ENCODE results near the gene HMSD.
"Not testable (repeated sequence)": the region's sequence is repeated elsewhere in the genome, so short reads cannot be mapped to it uniquely, and the experiment has no call there.

The HMSD gene

DNA sequence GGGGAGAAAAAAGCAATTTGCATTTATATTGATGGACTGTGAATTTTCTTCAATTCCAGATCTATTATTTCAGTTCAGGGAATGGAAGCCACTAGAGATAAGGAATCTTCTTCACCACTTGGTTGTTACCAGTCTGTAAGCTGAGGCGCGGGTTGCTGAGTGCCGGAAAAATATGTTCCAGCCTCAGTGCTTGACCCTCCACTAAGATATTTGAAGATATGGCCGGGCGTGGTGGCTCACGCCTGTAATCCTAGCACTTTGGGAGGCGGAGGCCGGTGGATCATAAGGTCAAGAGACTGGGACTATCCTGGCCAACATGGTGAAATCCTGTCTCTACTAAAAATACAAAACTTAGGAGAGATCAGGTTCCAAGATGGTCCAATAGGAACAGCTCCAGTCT, 9.1 kb upstream of the HMSD start:
- 0 out of 2 replicates have a peak, but pooled peaks cover 3% of the 10 kb centered on the region for H3K4me1 ChIP-seq (ENCODE audit: low read length)
- no peak overlapping the region for H3K9ac ChIP-seq (ENCODE audit: low read length)
- no peak overlapping the region for H3K27ac ChIP-seq (ENCODE audit: low read length)
- H2AFZ ChIP-seq (ENCODE audit: low read length), result no peak overlapping the region
- no peaks in the 10 kb centered on the region for H3K27me3 ChIP-seq (replicated peaks; ENCODE audit: insufficient read depth, low read length)
- no peak overlapping the region for H3K4me3 ChIP-seq (ENCODE audit: low read length)
- H3K36me3 ChIP-seq (replicated peaks; ENCODE audit: insufficient read depth, low read length), result no peaks in the 10 kb centered on the region
- no peaks in the 10 kb centered on the region for H3K9me2 ChIP-seq (replicated peaks; ENCODE audit: insufficient read depth, low read length)
- H4K20me1 ChIP-seq (ENCODE audit: insufficient read depth, low read length), result no peaks in the 10 kb centered on the region
- TF ChIP-seq EZH2 (optimal IDR thresholded peaks at IDR 0.05; ENCODE audit: low read depth, low read length), result no peak
- no peaks in the 10 kb centered on the region for H3K9me3 ChIP-seq (replicated peaks; ENCODE audit: insufficient read depth, low read length)
- H3K4me2 ChIP-seq (ENCODE audit: low read depth, low read length), result no peak overlapping the region
- no peak for DNase-seq
- peaks cover 15% of the 10 kb centered on the region; the same call in 1 of the 2 replicates for H3F3A ChIP-seq (ENCODE audit: insufficient read depth, low read length)
- H3K79me2 ChIP-seq (ENCODE audit: low read length), result no peaks in the 10 kb centered on the region

DNA sequence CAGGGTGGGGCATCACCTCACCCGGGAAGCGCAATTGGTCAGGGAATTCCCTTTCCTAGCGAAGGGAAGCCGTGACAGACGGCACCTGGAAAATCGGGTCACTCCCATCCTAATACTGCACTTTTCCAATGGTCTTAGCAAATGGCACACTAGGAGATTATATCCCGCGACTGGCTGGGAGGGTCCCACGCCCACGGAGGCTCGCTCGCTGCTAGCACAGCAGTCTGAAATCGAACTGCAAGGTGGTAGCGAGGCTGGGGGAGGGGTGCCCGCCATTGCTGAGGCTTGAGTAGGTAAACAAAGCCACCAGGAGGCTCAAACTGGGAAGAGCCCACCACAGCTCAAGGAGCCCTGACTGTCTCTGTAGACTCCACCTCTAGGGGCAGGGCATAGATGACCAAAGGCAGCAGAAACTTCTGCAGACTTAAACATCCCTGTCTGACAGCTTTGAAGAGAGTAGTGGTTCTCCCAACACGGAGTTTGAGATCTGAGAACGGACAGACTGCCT, 8.5 kb upstream of the HMSD start:
- not testable (repeated sequence) for H3K9me3 ChIP-seq (replicated peaks; ENCODE audit: insufficient read depth, low read length); DNase-seq; H3K4me2 ChIP-seq (ENCODE audit: low read depth, low read length); H3K36me3 ChIP-seq (replicated peaks; ENCODE audit: insufficient read depth, low read length); H3K27ac ChIP-seq (ENCODE audit: low read length); H4K20me1 ChIP-seq (ENCODE audit: insufficient read depth, low read length); H2AFZ ChIP-seq (ENCODE audit: low read length); H3K9me2 ChIP-seq (replicated peaks; ENCODE audit: insufficient read depth, low read length); H3K9ac ChIP-seq (ENCODE audit: low read length); H3K4me3 ChIP-seq (ENCODE audit: low read length); H3K79me2 ChIP-seq (ENCODE audit: low read length); H3K4me1 ChIP-seq (ENCODE audit: low read length); H3K27me3 ChIP-seq (replicated peaks; ENCODE audit: insufficient read depth, low read length)
- peaks cover 15% of the 10 kb centered on the region; the same call in 1 of the 2 replicates for H3F3A ChIP-seq (ENCODE audit: insufficient read depth, low read length)

DNA sequence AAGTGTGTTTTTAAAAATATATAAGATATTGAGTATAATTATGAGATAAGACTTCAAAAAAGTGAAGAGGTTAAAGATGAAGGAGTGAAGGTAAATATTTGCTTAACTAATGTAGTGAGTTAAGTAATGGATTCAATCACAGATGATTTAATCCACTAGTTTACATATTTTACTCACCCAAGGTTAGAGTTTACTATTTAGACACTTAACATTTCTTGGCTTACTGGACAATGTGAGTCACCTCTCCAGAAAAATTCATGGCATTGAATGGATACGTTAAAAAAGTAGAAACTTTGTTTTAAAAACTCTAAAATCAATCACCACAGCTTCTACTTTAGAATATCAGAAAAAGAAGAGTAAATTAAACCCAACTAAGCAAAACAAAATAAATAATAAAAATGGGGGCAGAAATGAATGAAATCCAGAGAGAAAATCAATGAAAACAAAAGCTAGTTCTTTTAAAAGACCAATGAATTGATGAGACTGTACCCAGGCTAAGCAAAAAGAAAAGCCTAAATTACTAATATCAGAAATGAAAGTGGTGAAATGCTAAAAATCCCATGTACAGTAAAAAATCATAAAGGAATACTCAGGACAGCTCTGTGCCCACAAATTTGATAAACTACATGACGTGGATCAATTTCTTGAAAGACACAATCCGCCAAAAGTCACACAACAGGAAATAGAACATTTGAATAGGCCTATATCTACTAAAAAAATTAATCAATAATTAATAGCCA, 1.9 kb upstream of the HMSD start:
- H3K4me1 ChIP-seq (ENCODE audit: low read length), result no peaks in the 10 kb centered on the region
- no peak overlapping the region for H3K27ac ChIP-seq (ENCODE audit: low read length)
- no peak overlapping the region for H3K9ac ChIP-seq (ENCODE audit: low read length)
- no peaks in the 10 kb centered on the region for H3K27me3 ChIP-seq (replicated peaks; ENCODE audit: insufficient read depth, low read length)
- no peaks in the 10 kb centered on the region for H3K9me2 ChIP-seq (replicated peaks; ENCODE audit: insufficient read depth, low read length)
- no peaks in the 10 kb centered on the region for H4K20me1 ChIP-seq (ENCODE audit: insufficient read depth, low read length)
- H3K4me2 ChIP-seq (ENCODE audit: low read depth, low read length), result no peak overlapping the region
- no peaks in the 10 kb centered on the region for H3K9me3 ChIP-seq (replicated peaks; ENCODE audit: insufficient read depth, low read length)
- no peak overlapping the region for H2AFZ ChIP-seq (ENCODE audit: low read length)
- no peaks in the 10 kb centered on the region for H3F3A ChIP-seq (ENCODE audit: insufficient read depth, low read length)
- H3K4me3 ChIP-seq (ENCODE audit: low read length), result no peak overlapping the region
- DNase-seq, result no peak
- TF ChIP-seq EZH2 (optimal IDR thresholded peaks at IDR 0.05; ENCODE audit: low read depth, low read length) (no peak), EZH2phosphoT487 (IDR thresholded peaks at IDR 0.05; ENCODE audit: low read length) (no peak)
- TF ChIP-seq, protein P1, sequence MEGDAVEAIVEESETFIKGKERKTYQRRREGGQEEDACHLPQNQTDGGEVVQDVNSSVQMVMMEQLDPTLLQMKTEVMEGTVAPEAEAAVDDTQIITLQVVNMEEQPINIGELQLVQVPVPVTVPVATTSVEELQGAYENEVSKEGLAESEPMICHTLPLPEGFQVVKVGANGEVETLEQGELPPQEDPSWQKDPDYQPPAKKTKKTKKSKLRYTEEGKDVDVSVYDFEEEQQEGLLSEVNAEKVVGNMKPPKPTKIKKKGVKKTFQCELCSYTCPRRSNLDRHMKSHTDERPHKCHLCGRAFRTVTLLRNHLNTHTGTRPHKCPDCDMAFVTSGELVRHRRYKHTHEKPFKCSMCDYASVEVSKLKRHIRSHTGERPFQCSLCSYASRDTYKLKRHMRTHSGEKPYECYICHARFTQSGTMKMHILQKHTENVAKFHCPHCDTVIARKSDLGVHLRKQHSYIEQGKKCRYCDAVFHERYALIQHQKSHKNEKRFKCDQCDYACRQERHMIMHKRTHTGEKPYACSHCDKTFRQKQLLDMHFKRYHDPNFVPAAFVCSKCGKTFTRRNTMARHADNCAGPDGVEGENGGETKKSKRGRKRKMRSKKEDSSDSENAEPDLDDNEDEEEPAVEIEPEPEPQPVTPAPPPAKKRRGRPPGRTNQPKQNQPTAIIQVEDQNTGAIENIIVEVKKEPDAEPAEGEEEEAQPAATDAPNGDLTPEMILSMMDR (IDR thresholded peaks at IDR 0.05; ENCODE audit: low read length), result no peak
- H3K36me3 ChIP-seq (replicated peaks; ENCODE audit: insufficient read depth, low read length), result no peaks in the 10 kb centered on the region
- no peaks in the 10 kb centered on the region for H3K79me2 ChIP-seq (ENCODE audit: low read length)

DNA sequence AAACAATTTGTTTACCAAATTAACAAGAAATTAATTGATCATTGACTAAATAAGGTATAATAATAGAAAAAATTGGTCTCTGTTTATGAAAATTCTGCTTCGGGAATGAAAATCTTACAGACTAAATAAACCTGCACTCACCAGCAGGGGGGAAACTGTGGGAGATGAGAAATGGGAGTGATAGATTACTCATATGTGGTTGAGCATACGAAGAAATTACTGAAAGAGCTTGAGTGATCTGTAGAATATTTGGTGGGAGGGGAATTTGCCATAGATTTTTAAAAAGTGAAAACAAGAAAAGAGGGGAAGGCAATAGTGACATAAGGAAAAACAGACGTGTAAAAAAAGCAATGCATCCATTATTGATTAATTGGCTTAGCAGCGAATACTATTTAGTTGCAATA, 2.2 kb downstream of the HMSD start:
- Histone ChIP-seq H3K36me3 (replicated peaks; ENCODE audit: insufficient read depth, low read length) (no peaks in the 10 kb centered on the region), H3K27ac (ENCODE audit: low read length) (no peak overlapping the region), H3K79me2 (ENCODE audit: low read length) (no peaks in the 10 kb centered on the region), H3K9me2 (replicated peaks; ENCODE audit: insufficient read depth, low read length) (no peaks in the 10 kb centered on the region), H3K27me3 (replicated peaks; ENCODE audit: insufficient read depth, low read length) (no peaks in the 10 kb centered on the region), H3K9me3 (replicated peaks; ENCODE audit: insufficient read depth, low read length) (no peaks in the 10 kb centered on the region), H2AFZ (ENCODE audit: low read length) (no peak overlapping the region), H3K4me3 (ENCODE audit: low read length) (no peak overlapping the region), H3F3A (ENCODE audit: insufficient read depth, low read length) (no peaks in the 10 kb centered on the region), H3K4me2 (ENCODE audit: low read depth, low read length) (no peak overlapping the region), H4K20me1 (ENCODE audit: insufficient read depth, low read length) (no peaks in the 10 kb centered on the region), H3K4me1 (ENCODE audit: low read length) (no peaks in the 10 kb centered on the region), H3K9ac (ENCODE audit: low read length) (no peak overlapping the region)
- no peak for DNase-seq
- TF ChIP-seq EZH2 (optimal IDR thresholded peaks at IDR 0.05; ENCODE audit: low read depth, low read length), result no peak
- no peak for TF ChIP-seq EZH2phosphoT487 (IDR thresholded peaks at IDR 0.05; ENCODE audit: low read length)
- TF ChIP-seq, protein P1 (IDR thresholded peaks at IDR 0.05; ENCODE audit: low read length), result no peak
